ENCODE data around the gene TK2. TPM values are rescaled to one million over a fixed set of nuclear protein-coding genes. Genes with fewer than 3 reads are reported as not detected.
A peak's percentile ranks its signal among the peaks of the same experiment; 100 is the strongest.

The TK2 gene
- total and polyA plus RNA-seq, 3 experiments from 2014 or later, result 5.6 to 10.4 (median 5.6) TPM

DNA sequence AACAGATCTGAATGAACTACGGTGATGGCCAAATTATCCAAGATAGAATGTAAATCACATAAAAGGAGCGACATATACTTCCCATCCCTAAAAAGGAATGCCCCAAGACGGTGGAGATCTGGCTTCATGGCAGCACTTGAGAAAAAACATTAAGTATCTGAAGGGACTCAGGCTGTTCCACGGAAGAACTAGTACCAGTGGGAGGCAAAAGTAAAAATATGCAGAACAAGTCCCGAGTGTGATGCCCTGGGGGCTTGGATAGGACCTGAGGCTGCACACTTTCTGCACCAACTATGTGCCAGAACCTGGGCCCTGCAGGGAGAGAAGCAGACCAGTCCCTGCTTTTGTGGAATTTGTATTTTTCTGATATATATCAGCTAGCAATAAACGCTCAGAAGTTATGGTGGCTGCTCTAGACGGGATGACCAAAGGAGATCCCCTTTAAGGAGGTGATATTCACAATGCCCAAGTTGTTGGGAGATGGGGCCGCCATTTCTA is 1.9 kb upstream of the TK2 start:
- Mint-ChIP-seq H3K4me3 (peak overlapping the region; percentile 90 to 98 (median 97)), H3K36me3 (peaks cover 0 to 29% (median 5%) of the 10 kb centered on the region in 3 donors), H3K27me3 (peaks cover 0 to 5% of the 10 kb centered on the region in 2 donors), H3K4me1 (peaks cover 80 to 90% (median 87%) of the 10 kb centered on the region in 3 donors), H3K9me3 (no peaks in the 10 kb centered on the region), H3K27ac (peak overlapping the region; percentile 92 to 98 (median 96))
- Histone ChIP-seq H3K9me3 (ENCODE audit: low read length) (no peaks in the 10 kb centered on the region), H3K36me3 (ENCODE audit: insufficient read depth, low read length) (no peaks in the 10 kb centered on the region), H3K27ac (ENCODE audit: low read depth, low read length) (peak overlapping the region; percentile 85), H3K27me3 (ENCODE audit: insufficient read depth, low read length, poor library complexity, severe bottlenecking) (no peaks in the 10 kb centered on the region), H3K4me3 (ENCODE audit: low read length) (peak overlapping the region; percentile 87), H3K4me1 (ENCODE audit: insufficient read depth, low read length) (peaks cover 72% of the 10 kb centered on the region)
- DNase-seq, result no peak
- POLR2A ChIA-PET, result interaction anchor here (0.6 to 3.4 kb wide), 13 partner anchors 8 to 76 kb away, joined by 3 to 26 read pairs (median 4); partner anchors contain the start of gene CMTM3
- CTCF ChIA-PET, result interaction anchor here (1.0 to 3.7 kb wide), 17 partner anchors 9 to 199 kb away, joined by 3 to 32 read pairs (median 6); partner anchors contain the start of gene CMTM3

DNA sequence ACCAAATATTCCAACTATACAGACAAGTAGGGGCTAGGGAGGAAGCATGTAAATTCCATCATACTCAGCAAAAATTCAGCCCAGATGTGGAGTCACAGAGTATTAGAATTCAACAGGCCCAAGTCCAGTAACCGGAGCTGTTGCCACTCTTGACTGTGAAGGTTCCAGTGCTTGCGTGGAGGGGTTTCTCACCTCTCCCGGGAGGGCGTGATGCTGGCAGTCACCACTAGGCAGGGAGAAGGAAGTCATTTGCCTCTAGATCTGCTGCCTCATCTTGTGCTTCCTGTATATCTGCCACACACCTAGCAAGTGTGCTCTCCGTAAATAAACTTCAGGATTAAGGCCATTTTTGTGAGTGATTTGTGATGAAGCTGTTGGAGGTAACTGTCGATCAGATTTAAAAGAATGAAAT is 1.4 kb upstream of the TK2 start:
- no peaks in the 10 kb centered on the region for H3K9me3 ChIP-seq (ENCODE audit: low read length)
- peak; percentile 49 to 77 (median 61) for DNase-seq
- H3K27me3 ChIP-seq (ENCODE audit: insufficient read depth, low read length, poor library complexity, severe bottlenecking), result no peaks in the 10 kb centered on the region
- H3K4me3 Mint-ChIP-seq, result peak overlapping the region; percentile 90 to 98 (median 97)
- ChIA-PET POLR2A (interaction anchor here (0.6 to 3.4 kb wide), 7 partner anchors 8 to 53 kb away, joined by 3 to 26 read pairs (median 5); partner anchors contain the start of gene CMTM3), CTCF (interaction anchor here (1.1 to 3.7 kb wide), 15 partner anchors 9 to 74 kb away, joined by 3 to 32 read pairs (median 6); partner anchors contain the start of gene CMTM3)
- H3K27ac Mint-ChIP-seq, result peak overlapping the region; percentile 92 to 98 (median 96)
- H3K4me1 Mint-ChIP-seq, result peaks cover 77 to 88% (median 82%) of the 10 kb centered on the region in 3 donors
- H3K4me3 ChIP-seq (ENCODE audit: low read length), result peak overlapping the region; percentile 87
- H3K36me3 ChIP-seq (ENCODE audit: insufficient read depth, low read length), result no peaks in the 10 kb centered on the region
- peak overlapping the region; percentile 85 for H3K27ac ChIP-seq (ENCODE audit: low read depth, low read length)
- no peaks in the 10 kb centered on the region for H3K9me3 Mint-ChIP-seq
- peaks cover 71% of the 10 kb centered on the region for H3K4me1 ChIP-seq (ENCODE audit: insufficient read depth, low read length)
- H3K27me3 Mint-ChIP-seq, result peaks cover 0 to 5% of the 10 kb centered on the region in 2 donors
- peaks cover 0 to 27% (median 5%) of the 10 kb centered on the region in 3 donors for H3K36me3 Mint-ChIP-seq

GRCh38 chr16:66548868-66549267 is 1.1 kb downstream of the TK2 start:
- CTCF ChIA-PET, result interaction anchor here (1.1 to 2.7 kb wide), 6 partner anchors 14 to 102 kb away, joined by 3 to 12 read pairs (median 4); no protein-coding TSS in a partner anchor
- Histone ChIP-seq H3K27me3 (ENCODE audit: insufficient read depth, low read length, poor library complexity, severe bottlenecking) (no peaks in the 10 kb centered on the region), H3K9me3 (ENCODE audit: low read length) (no peaks in the 10 kb centered on the region), H3K27ac (ENCODE audit: low read depth, low read length) (peak overlapping the region; percentile 76), H3K36me3 (ENCODE audit: insufficient read depth, low read length) (no peaks in the 10 kb centered on the region), H3K4me1 (ENCODE audit: insufficient read depth, low read length) (peaks cover 46% of the 10 kb centered on the region), H3K4me3 (ENCODE audit: low read length) (peak overlapping the region; percentile 66)
- peaks cover 0 to 5% of the 10 kb centered on the region in 2 donors for H3K27me3 Mint-ChIP-seq
- POLR2A ChIA-PET, result interaction anchor here (1.0 kb wide), 1 partner anchor 16 kb away, joined by 3 read pairs; no protein-coding TSS in a partner anchor
- no peaks in the 10 kb centered on the region for H3K9me3 Mint-ChIP-seq
- peak overlapping the region; percentile 77 to 98 (median 90) for H3K27ac Mint-ChIP-seq
- H3K4me1 Mint-ChIP-seq, result peaks cover 53 to 66% (median 60%) of the 10 kb centered on the region in 3 donors
- H3K36me3 Mint-ChIP-seq, result peaks cover 0 to 11% (median 2%) of the 10 kb centered on the region in 3 donors
- DNase-seq, result no peak
- peak overlapping the region; percentile 70 to 86 (median 79) for H3K4me3 Mint-ChIP-seq

- no peak overlapping the region for H3K27ac ChIP-seq (ENCODE audit: low read depth, low read length)
- peaks cover 39% of the 10 kb centered on the region for H3K4me1 ChIP-seq (ENCODE audit: insufficient read depth, low read length)
- H3K36me3 Mint-ChIP-seq, result peaks cover 0 to 7% (median 0%) of the 10 kb centered on the region in 3 donors
- H3K4me3 ChIP-seq (ENCODE audit: low read length), result no peak overlapping the region
- no peaks in the 10 kb centered on the region for H3K36me3 ChIP-seq (ENCODE audit: insufficient read depth, low read length)
- H3K27me3 ChIP-seq (ENCODE audit: insufficient read depth, low read length, poor library complexity, severe bottlenecking), result no peaks in the 10 kb centered on the region
- peaks cover 0 to 5% of the 10 kb centered on the region in 2 donors for H3K27me3 Mint-ChIP-seq
- peak overlapping the region in 6 of 7 donors; percentile 70 to 86 (median 78) for H3K4me3 Mint-ChIP-seq
- no peak for DNase-seq
- no peaks in the 10 kb centered on the region for H3K9me3 ChIP-seq (ENCODE audit: low read length)
- CTCF ChIA-PET, result interaction anchor here (0.8 to 2.7 kb wide), 9 partner anchors 15 to 142 kb away, joined by 3 to 12 read pairs (median 5); no protein-coding TSS in a partner anchor
- POLR2A ChIA-PET, result interaction anchor here (0.6 to 1.3 kb wide), 3 partner anchors 12 to 27 kb away, joined by 3 to 6 read pairs (median 4); no protein-coding TSS in a partner anchor
- no peaks in the 10 kb centered on the region for H3K9me3 Mint-ChIP-seq
- peak overlapping the region; percentile 77 to 98 (median 90) for H3K27ac Mint-ChIP-seq
- H3K4me1 Mint-ChIP-seq, result peaks cover 45 to 61% (median 52%) of the 10 kb centered on the region in 3 donors
These were observed 1.9 kb downstream of the TK2 start for GRCh38 chr16:66548068-66548467.

GRCh38 chr16:66547101-66547989 is 2.6 kb downstream of the TK2 start:
- Histone ChIP-seq H3K9me3 (ENCODE audit: low read length) (no peaks in the 10 kb centered on the region), H3K4me1 (ENCODE audit: insufficient read depth, low read length) (peaks cover 39% of the 10 kb centered on the region), H3K4me3 (ENCODE audit: low read length) (no peak overlapping the region), H3K27me3 (ENCODE audit: insufficient read depth, low read length, poor library complexity, severe bottlenecking) (no peaks in the 10 kb centered on the region), H3K27ac (ENCODE audit: low read depth, low read length) (no peak overlapping the region), H3K36me3 (ENCODE audit: insufficient read depth, low read length) (no peaks in the 10 kb centered on the region)
- peaks cover 0 to 1% of the 10 kb centered on the region in 2 donors for H3K27me3 Mint-ChIP-seq
- DNase-seq, result no peak
- ChIA-PET POLR2A (interaction anchor here (0.6 to 1.3 kb wide), 2 partner anchors 11 to 26 kb away, joined by 4 to 6 read pairs; no protein-coding TSS in a partner anchor), CTCF (interaction anchor here (1.2 to 2.7 kb wide), 10 partner anchors 16 to 140 kb away, joined by 3 to 12 read pairs (median 5); partner anchors contain the start of gene CMTM2)
- H3K9me3 Mint-ChIP-seq, result no peaks in the 10 kb centered on the region
- H3K4me1 Mint-ChIP-seq, result peaks cover 42 to 54% (median 48%) of the 10 kb centered on the region in 3 donors
- H3K4me3 Mint-ChIP-seq, result peak overlapping the region in 4 of 7 donors; percentile 1 to 86 (median 44)
- H3K27ac Mint-ChIP-seq, result peak overlapping the region; percentile 44 to 92 (median 82)
- peaks cover 0 to 2% (median 0%) of the 10 kb centered on the region in 3 donors for H3K36me3 Mint-ChIP-seq

DNA sequence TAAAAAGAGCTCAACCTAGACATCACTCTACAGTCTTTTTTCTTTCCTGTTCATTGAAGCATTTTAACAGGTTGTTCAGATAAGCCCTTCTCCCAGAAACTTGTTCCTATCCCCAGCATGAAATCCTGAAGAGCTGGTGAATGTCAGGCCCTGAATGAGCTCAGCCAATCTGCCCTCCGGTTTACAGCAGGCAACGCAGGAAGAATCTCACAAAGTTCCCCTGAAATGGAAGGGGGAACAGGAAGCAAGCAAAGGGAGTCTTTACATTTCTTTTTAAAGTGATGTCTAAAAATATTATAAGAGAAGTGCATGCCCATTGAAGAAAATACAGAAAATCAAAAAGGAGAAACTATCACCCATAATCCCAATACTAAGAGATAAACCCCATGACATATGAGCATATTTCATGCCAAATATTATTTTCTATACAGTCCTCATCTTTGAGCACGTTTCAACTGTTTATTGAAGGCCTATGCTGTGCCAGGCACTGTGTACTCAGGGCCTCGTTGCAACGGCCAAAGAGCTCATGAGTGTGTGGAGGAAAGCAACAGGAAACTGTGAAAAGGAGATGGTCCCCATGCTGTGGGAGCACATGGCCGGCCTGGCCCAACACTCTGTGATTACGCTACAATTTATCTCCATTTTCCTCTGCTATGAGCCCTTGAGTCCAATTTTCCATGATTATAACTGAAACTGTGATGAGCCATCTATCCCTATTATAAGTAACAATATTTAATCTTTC is 5.7 kb downstream of the TK2 start:
- Histone ChIP-seq H3K4me1 (ENCODE audit: insufficient read depth, low read length) (peaks cover 11% of the 10 kb centered on the region), H3K27ac (ENCODE audit: low read depth, low read length) (no peak overlapping the region), H3K36me3 (ENCODE audit: insufficient read depth, low read length) (no peaks in the 10 kb centered on the region), H3K27me3 (ENCODE audit: insufficient read depth, low read length, poor library complexity, severe bottlenecking) (no peaks in the 10 kb centered on the region), H3K4me3 (ENCODE audit: low read length) (no peak overlapping the region), H3K9me3 (ENCODE audit: low read length) (no peaks in the 10 kb centered on the region)
- Mint-ChIP-seq H3K36me3 (peaks cover 0 to 4% (median 0%) of the 10 kb centered on the region in 3 donors), H3K9me3 (no peaks in the 10 kb centered on the region), H3K27me3 (no peaks in the 10 kb centered on the region), H3K4me3 (no peak overlapping the region), H3K4me1 (peaks cover 31 to 49% (median 39%) of the 10 kb centered on the region in 3 donors), H3K27ac (peak overlapping the region in 4 of 8 donors; percentile 21 to 46 (median 38))
- ChIA-PET CTCF (interaction anchor here (1.0 kb wide), 1 partner anchor 27 kb away, joined by 3 read pairs; no protein-coding TSS in a partner anchor), POLR2A (interaction anchor here (1.1 kb wide), 1 partner anchor 8 kb away, joined by 3 read pairs; the partner anchor contains the start of gene CKLF)
- DNase-seq, result no peak

DNA sequence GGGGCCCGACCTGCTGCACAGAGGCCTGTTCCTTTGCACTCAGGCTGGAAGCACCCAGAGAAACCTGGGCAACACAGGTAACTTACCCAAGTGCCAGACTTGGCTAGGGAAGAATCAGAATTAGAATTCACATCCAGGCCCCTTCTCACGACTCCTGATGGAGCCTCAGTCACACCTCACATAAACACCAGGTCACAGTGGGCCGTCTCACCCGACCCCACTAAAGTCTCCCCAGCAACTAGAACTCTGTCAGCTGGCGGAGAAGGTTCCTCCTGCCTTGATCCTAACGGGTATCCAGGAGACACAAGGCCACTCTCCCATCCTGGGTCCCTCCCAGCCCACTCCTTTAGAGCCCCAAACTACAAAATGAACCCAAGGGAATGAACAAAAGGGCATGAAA is 6.4 kb downstream of the TK2 start:
- ChIA-PET POLR2A (interaction anchor here (1.1 kb wide), 1 partner anchor 9 kb away, joined by 3 read pairs; the partner anchor contains the start of gene CKLF), CTCF (interaction anchor here (1.0 kb wide), 1 partner anchor 26 kb away, joined by 3 read pairs; no protein-coding TSS in a partner anchor)
- Mint-ChIP-seq H3K9me3 (no peaks in the 10 kb centered on the region), H3K4me3 (no peak overlapping the region), H3K36me3 (peaks cover 0 to 4% (median 0%) of the 10 kb centered on the region in 3 donors), H3K4me1 (peaks cover 26 to 46% (median 36%) of the 10 kb centered on the region in 3 donors), H3K27ac (peak overlapping the region in 3 of 8 donors; percentile 20 to 46 (median 21)), H3K27me3 (no peaks in the 10 kb centered on the region)
- peaks cover 5% of the 10 kb centered on the region for H3K4me1 ChIP-seq (ENCODE audit: insufficient read depth, low read length)
- H3K9me3 ChIP-seq (ENCODE audit: low read length), result no peaks in the 10 kb centered on the region
- no peak for DNase-seq
- H3K4me3 ChIP-seq (ENCODE audit: low read length), result no peak overlapping the region
- no peaks in the 10 kb centered on the region for H3K27me3 ChIP-seq (ENCODE audit: insufficient read depth, low read length, poor library complexity, severe bottlenecking)
- no peak overlapping the region for H3K27ac ChIP-seq (ENCODE audit: low read depth, low read length)
- no peaks in the 10 kb centered on the region for H3K36me3 ChIP-seq (ENCODE audit: insufficient read depth, low read length)
